Measurements from ENCODE around the gene TAF1B. TPM values are rescaled to one million over a fixed set of nuclear protein-coding genes. Genes with fewer than 3 reads are reported as not detected.

The TAF1B gene
- total RNA-seq, 2 experiments from 2014 or later: 22.3 to 22.4 TPM

DNA sequence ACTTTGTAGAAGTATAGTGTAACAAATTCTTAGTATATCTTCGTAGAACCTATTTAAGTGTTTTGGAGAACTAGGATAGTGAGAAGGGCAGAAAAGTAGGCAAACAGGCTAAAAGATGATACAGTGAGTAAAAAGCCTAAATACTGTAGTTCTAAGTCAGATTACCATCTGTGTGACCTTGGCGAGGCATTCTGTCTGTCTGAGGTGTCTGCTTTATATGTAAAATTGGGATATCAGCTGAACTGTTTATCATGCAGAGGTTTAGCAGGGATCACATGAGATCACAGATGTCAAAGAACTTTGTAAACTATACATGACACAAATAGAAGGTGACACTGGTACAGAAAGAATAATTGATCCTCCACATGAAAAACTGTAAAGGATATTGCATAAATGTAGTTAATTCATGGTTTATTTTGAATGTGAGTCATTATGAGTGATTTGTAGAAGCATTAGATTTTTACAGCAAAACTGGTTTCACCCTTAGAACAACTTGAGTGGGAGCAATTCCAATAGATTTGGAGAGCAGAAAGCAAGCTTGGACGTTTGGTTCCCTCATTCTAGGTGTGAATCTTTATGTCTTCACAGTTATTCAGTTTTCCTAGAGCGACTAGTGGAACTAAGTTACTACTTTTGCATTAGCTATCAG, 41.9 kb downstream of the TAF1B start:
- ChIA-PET CTCF (interaction anchor here (1.3 to 1.5 kb wide), 2 partner anchors 70 to 99 kb away, joined by 5 to 7 read pairs; no protein-coding TSS in a partner anchor), POLR2A (no interaction called here)
- H3K27me3 Mint-ChIP-seq: no peaks in the 10 kb centered on the region
- H3K9me3 Mint-ChIP-seq: peaks cover 16% of the 10 kb centered on the region
- no peak for DNase-seq
- H3K27ac Mint-ChIP-seq: no peak overlapping the region
- TF ChIP-seq, protein P1, sequence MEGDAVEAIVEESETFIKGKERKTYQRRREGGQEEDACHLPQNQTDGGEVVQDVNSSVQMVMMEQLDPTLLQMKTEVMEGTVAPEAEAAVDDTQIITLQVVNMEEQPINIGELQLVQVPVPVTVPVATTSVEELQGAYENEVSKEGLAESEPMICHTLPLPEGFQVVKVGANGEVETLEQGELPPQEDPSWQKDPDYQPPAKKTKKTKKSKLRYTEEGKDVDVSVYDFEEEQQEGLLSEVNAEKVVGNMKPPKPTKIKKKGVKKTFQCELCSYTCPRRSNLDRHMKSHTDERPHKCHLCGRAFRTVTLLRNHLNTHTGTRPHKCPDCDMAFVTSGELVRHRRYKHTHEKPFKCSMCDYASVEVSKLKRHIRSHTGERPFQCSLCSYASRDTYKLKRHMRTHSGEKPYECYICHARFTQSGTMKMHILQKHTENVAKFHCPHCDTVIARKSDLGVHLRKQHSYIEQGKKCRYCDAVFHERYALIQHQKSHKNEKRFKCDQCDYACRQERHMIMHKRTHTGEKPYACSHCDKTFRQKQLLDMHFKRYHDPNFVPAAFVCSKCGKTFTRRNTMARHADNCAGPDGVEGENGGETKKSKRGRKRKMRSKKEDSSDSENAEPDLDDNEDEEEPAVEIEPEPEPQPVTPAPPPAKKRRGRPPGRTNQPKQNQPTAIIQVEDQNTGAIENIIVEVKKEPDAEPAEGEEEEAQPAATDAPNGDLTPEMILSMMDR (IDR thresholded peaks at IDR 0.05): no peak
- intact Hi-C loops (cut with micrococcal nuclease): no loop called here
- H3K36me3 Mint-ChIP-seq (ENCODE audit: low read depth): peaks cover 56% of the 10 kb centered on the region
- no peak for ATAC-seq
- H3K4me1 Mint-ChIP-seq (ENCODE audit: low read depth): peaks cover 7% of the 10 kb centered on the region
- H3K4me3 Mint-ChIP-seq: no peak overlapping the region

DNA sequence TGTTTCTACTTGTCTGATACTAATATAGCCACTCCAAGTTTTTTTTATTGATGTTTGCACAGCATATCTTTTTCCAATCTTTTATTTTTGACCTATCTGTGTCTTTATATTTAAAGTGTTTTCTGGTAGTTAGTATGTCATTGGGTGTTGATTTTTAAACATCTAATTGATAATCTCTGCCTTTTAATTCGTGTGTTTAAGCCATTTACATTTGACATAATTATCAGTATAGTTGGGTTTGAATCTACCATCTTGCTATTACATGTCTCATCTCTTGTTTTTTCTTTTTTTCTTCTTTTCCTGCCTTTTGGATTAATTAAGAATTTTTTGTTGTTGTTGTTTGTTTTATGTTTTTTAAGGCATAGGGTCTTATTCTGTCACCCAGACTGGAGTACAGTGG, 44.2 kb downstream of the TAF1B start:
- peaks cover 59% of the 10 kb centered on the region for H3K36me3 Mint-ChIP-seq (ENCODE audit: low read depth)
- intact Hi-C loops (cut with micrococcal nuclease): no loop called here
- no peak overlapping the region for H3K4me3 Mint-ChIP-seq
- ATAC-seq: no peak
- H3K27me3 Mint-ChIP-seq: no peaks in the 10 kb centered on the region
- POLR2A ChIA-PET: no interaction called here
- H3K27ac Mint-ChIP-seq: no peak overlapping the region
- H3K4me1 Mint-ChIP-seq (ENCODE audit: low read depth): peaks cover 7% of the 10 kb centered on the region
- no peak for DNase-seq
- CTCF ChIA-PET: interaction anchor here (0.7 kb wide), 1 partner anchor 10 kb away, joined by 4 read pairs; no protein-coding TSS in a partner anchor
- TF ChIP-seq, protein P1 (IDR thresholded peaks at IDR 0.05): no peak
- H3K9me3 Mint-ChIP-seq: peaks cover 16% of the 10 kb centered on the region

DNA sequence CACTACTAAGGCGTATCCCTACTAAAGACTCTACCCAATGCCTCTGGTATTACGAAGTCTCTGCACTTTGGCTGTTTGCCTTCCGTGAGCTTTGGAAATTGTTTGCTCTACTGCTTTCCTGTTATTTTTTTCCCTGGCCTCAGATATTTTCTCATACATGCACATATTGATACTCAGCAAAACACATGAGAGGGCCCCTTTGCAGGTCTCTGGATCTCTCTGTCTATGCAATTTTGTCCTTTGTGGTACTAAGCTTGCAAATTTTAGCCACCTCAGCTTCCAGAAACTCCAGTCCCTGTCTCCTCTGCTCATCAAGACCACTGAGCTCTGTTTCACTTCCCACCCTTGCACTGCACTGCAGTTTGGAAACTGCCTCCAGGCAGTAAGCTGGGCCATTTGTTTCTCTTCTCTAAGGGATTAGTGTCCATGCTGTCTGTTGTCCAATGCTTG, 46.6 kb downstream of the TAF1B start:
- Mint-ChIP-seq H3K9me3 (peaks cover 16% of the 10 kb centered on the region), H3K4me3 (no peak overlapping the region), H3K27ac (no peak overlapping the region), H3K36me3 (ENCODE audit: low read depth) (peaks cover 50% of the 10 kb centered on the region), H3K27me3 (no peaks in the 10 kb centered on the region), H3K4me1 (ENCODE audit: low read depth) (peaks cover 7% of the 10 kb centered on the region)
- DNase-seq: no peak
- intact Hi-C loops (cut with micrococcal nuclease): no loop called here
- TF ChIP-seq, protein P1 (IDR thresholded peaks at IDR 0.05): no peak
- POLR2A ChIA-PET: no interaction called here
- no peak for ATAC-seq
- CTCF ChIA-PET: interaction anchor here (0.9 to 1.7 kb wide), 2 partner anchors 21 to 89 kb away, joined by 3 read pairs; no protein-coding TSS in a partner anchor

DNA sequence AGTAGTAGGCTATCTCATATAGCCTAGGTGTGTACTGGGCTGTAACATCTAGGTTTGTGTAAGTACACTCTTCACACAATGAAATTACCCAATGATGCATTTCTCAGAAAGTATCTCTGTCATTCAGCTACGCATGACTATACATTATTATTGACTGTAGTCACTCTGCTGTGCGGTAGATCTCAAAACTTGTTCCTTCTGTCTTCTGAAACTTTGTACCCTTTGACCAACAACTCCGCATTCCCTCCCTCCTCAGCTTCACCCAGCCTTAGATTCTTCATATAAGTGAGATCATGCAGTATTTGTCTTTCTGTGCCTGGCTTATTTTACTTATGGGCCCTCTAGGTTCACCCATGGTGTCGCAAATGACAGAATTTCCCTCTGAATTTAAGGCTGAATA, 49.0 kb downstream of the TAF1B start:
- ChIA-PET POLR2A (no interaction called here), CTCF (interaction anchor here (1.2 kb wide), 1 partner anchor 79 kb away, joined by 4 read pairs; no protein-coding TSS in a partner anchor)
- no peak for ATAC-seq
- peaks cover 28% of the 10 kb centered on the region for H3K36me3 Mint-ChIP-seq (ENCODE audit: low read depth)
- H3K4me3 Mint-ChIP-seq: no peak overlapping the region
- H3K27ac Mint-ChIP-seq: no peak overlapping the region
- H3K9me3 Mint-ChIP-seq: peaks cover 11% of the 10 kb centered on the region
- no peaks in the 10 kb centered on the region for H3K27me3 Mint-ChIP-seq
- H3K4me1 Mint-ChIP-seq (ENCODE audit: low read depth): peaks cover 17% of the 10 kb centered on the region
- no peak for DNase-seq
- TF ChIP-seq, protein P1 (IDR thresholded peaks at IDR 0.05): no peak
- intact Hi-C loops (cut with micrococcal nuclease): no loop called here

Data from activated CD8-positive, alpha-beta T cell treated with anti-CD3 and anti-CD28 coated beads for 36 hours (primary cell).